SK-N-SH treated with all-trans-retinoic acid at 6 μM for 48 hours (cell line): ENCODE measurements around the gene ZNF236.

Experiments
- ATAC-seq: fragments of 200-7000 bp; cut with Tn5 transposase; 3 replicates; pipeline ENCODE4 v1.9.1; 2020; ENCODE audit warnings: mild to moderate bottlenecking, moderate library complexity
- ARNTL ChIP-seq: fragments of 450-650 bp; formaldehyde crosslinking; IDR thresholded peaks from 2 replicates; pipeline ENCODE4 v1.5.0; 2020; ENCODE audit warnings: low read depth, mild to moderate bottlenecking, moderate library complexity, borderline replicate concordance
- BACH2 ChIP-seq: fragments of 250-450 bp; sonication (Bioruptor Pico); IDR thresholded peaks from 2 replicates; pipeline ENCODE4 v1.9.0; 2021; ENCODE audit warnings: mild to moderate bottlenecking, borderline replicate concordance
- CREB5 ChIP-seq: fragments of 250-450 bp; sonication (Bioruptor Pico); IDR thresholded peaks from 2 replicates; pipeline ENCODE4 v1.5.1; 2020; ENCODE audit warnings: low read depth, mild to moderate bottlenecking, moderate library complexity
- CSDC2 ChIP-seq: fragments of 250-450 bp; sonication (Bioruptor Pico); IDR thresholded peaks from 2 replicates; pipeline ENCODE4 v1.5.0; 2020; ENCODE audit warnings: mild to moderate bottlenecking, moderate library complexity
- CSRNP3 ChIP-seq: fragments of 250-450 bp; sonication (Bioruptor Pico); IDR thresholded peaks from 2 replicates; pipeline ENCODE4 v1.5.1; 2021; ENCODE audit warnings: mild to moderate bottlenecking, moderate library complexity
- ESRRG ChIP-seq: fragments of 250-450 bp; sonication (Bioruptor Pico); IDR thresholded peaks from 2 replicates; pipeline ENCODE4 v1.6.1; 2021; ENCODE audit warnings: mild to moderate bottlenecking
- GLIS3 ChIP-seq: fragments of 250-450 bp; sonication (Bioruptor Pico); IDR thresholded peaks from 2 replicates; pipeline ENCODE4 v1.5.0; 2020; ENCODE audit warnings: mild to moderate bottlenecking, moderate library complexity
- OSR1 ChIP-seq: fragments of 250-450 bp; sonication (Bioruptor Pico); IDR thresholded peaks from 2 replicates; pipeline ENCODE4 v1.8.0; 2022; ENCODE audit warnings: moderate library complexity, mild to moderate bottlenecking, inconsistent platforms
- PATZ1 ChIP-seq: fragments of 250-450 bp; sonication (Bioruptor Pico); IDR thresholded peaks from 2 replicates; pipeline ENCODE4 v1.8.0; 2020; ENCODE audit warnings: mild to moderate bottlenecking, moderate library complexity, borderline replicate concordance
- POU6F1 ChIP-seq: fragments of 250-450 bp; sonication (Bioruptor Pico); IDR thresholded peaks from 2 replicates; pipeline ENCODE4 v1.8.0; 2021; ENCODE audit warnings: low read depth, mild to moderate bottlenecking, moderate library complexity, borderline replicate concordance
- PPARA ChIP-seq: fragments of 250-450 bp; sonication (Bioruptor Pico); IDR thresholded peaks from 2 replicates; pipeline ENCODE4 v1.5.0; 2020; ENCODE audit warnings: mild to moderate bottlenecking, borderline replicate concordance
- RARB ChIP-seq: fragments of 250-450 bp; sonication (Bioruptor Pico); IDR thresholded peaks from 2 replicates; pipeline ENCODE4 v1.8.0; 2021; ENCODE audit warnings: mild to moderate bottlenecking, moderate library complexity
- SNAI2 ChIP-seq: fragments of 250-450 bp; sonication (Bioruptor Pico); IDR thresholded peaks from 2 replicates; pipeline ENCODE4 v1.5.0; 2020; ENCODE audit warnings: mild to moderate bottlenecking, moderate library complexity
- TCF4 ChIP-seq: fragments of 250-450 bp; sonication (Bioruptor Pico); IDR thresholded peaks from 2 replicates; pipeline ENCODE4 v1.8.0; 2021; ENCODE audit warnings: mild to moderate bottlenecking, moderate library complexity, borderline replicate concordance
- TOX ChIP-seq: fragments of 250-450 bp; sonication (Bioruptor Pico); IDR thresholded peaks from 2 replicates; pipeline ENCODE4 v1.8.0; 2021; ENCODE audit warnings: mild to moderate bottlenecking, moderate library complexity, borderline replicate concordance
- TSHZ2 ChIP-seq: fragments of 250-450 bp; sonication (Bioruptor Pico); IDR thresholded peaks from 2 replicates; pipeline ENCODE4 v1.5.0; 2020; ENCODE audit warnings: mild to moderate bottlenecking, moderate library complexity
- ZC3H10 ChIP-seq: fragments of 250-450 bp; sonication (Bioruptor Pico); IDR thresholded peaks from 2 replicates; pipeline ENCODE4 v1.5.1; 2021; ENCODE audit warnings: mild to moderate bottlenecking, moderate library complexity
- ZFP3 ChIP-seq: fragments of 250-450 bp; sonication (Bioruptor Pico); IDR thresholded peaks from 2 replicates; pipeline ENCODE4 v1.5.0; 2020; ENCODE audit warnings: mild to moderate bottlenecking, moderate library complexity
- ZFP30 ChIP-seq: fragments of 450-650 bp; formaldehyde crosslinking; IDR thresholded peaks from 2 replicates; pipeline ENCODE4 v1.5.0; 2022; ENCODE audit warnings: mild to moderate bottlenecking, moderate library complexity
- ZNF565 ChIP-seq: fragments of 450-650 bp; formaldehyde crosslinking; conservative IDR thresholded peaks from 2 replicates; pipeline ENCODE4 v1.5.0; 2020; ENCODE audit warnings: low read depth, mild to moderate bottlenecking, moderate library complexity
- ZNF70 ChIP-seq: fragments of 450-650 bp; formaldehyde crosslinking; IDR thresholded peaks from 2 replicates; pipeline ENCODE4 v1.5.0; 2020; ENCODE audit warnings: mild to moderate bottlenecking, moderate library complexity
- ZNF8 ChIP-seq: fragments of 450-650 bp; formaldehyde crosslinking; IDR thresholded peaks from 2 replicates; pipeline ENCODE4 v1.5.0; 2020; ENCODE audit warnings: mild to moderate bottlenecking, moderate library complexity

ZNF236 gene

GRCh38 chr18:76977108-76977621 is 154.8 kb downstream of the ZNF236 start:
- ATAC-seq: no peak
- no peak for TF ChIP-seq CSRNP3 (CRISPR knock-in tag)

GRCh38 chr18:76977684-76978232 is 155.4 kb downstream of the ZNF236 start:
- no peak for ATAC-seq
- TF ChIP-seq BACH2 (CRISPR knock-in tag) (no peak), SNAI2 (CRISPR knock-in tag) (no peak), PATZ1 (CRISPR knock-in tag) (no peak), TSHZ2 (no peak), ESRRG (CRISPR knock-in tag) (no peak), ZFP3 (CRISPR knock-in tag) (no peak), GLIS3 (CRISPR knock-in tag) (no peak), TCF4 (CRISPR knock-in tag) (no peak), CREB5 (CRISPR knock-in tag) (no peak), RARB (CRISPR knock-in tag) (no peak), ZC3H10 (CRISPR knock-in tag) (no peak), POU6F1 (no peak), ZNF8 (CRISPR knock-in tag) (no peak), ZFP30 (CRISPR knock-in tag) (no peak), ZNF565 (no peak), ARNTL (no peak), TOX (no peak), OSR1 (CRISPR knock-in tag) (no peak), CSDC2 (CRISPR knock-in tag) (no peak)

- TF ChIP-seq ZNF70 (CRISPR knock-in tag): no peak
- TF ChIP-seq CREB5 (CRISPR knock-in tag): no peak
- no peak for TF ChIP-seq PPARA
- no peak for TF ChIP-seq ARNTL
- TF ChIP-seq RARB (CRISPR knock-in tag): no peak
- no peak for TF ChIP-seq ZFP30 (CRISPR knock-in tag)
- TF ChIP-seq, all 23 proteins: peak for 0
- no peak for ATAC-seq
These were observed 156.3 kb downstream of the ZNF236 start for GRCh38 chr18:76978616-76979015.
